Smooth muscle cell of the pulmonary artery (primary cell): ENCODE measurements around the gene CLCC1. TPM values are rescaled to one million over a fixed set of nuclear protein-coding genes. Genes with fewer than 3 reads are reported as not detected.

Source experiments
- total RNA-seq: library from RNA; depleted of rRNA; stranded (reverse); fragments of >200 nt; gene quantifications from 2 replicates; pipeline ENCODE4 v1.2.3, GENCODE V29; 2014

The CLCC1 gene, protein sequence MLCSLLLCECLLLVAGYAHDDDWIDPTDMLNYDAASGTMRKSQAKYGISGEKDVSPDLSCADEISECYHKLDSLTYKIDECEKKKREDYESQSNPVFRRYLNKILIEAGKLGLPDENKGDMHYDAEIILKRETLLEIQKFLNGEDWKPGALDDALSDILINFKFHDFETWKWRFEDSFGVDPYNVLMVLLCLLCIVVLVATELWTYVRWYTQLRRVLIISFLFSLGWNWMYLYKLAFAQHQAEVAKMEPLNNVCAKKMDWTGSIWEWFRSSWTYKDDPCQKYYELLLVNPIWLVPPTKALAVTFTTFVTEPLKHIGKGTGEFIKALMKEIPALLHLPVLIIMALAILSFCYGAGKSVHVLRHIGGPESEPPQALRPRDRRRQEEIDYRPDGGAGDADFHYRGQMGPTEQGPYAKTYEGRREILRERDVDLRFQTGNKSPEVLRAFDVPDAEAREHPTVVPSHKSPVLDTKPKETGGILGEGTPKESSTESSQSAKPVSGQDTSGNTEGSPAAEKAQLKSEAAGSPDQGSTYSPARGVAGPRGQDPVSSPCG
- total RNA-seq = 38.9 and 49.0 TPM in 2 replicates

DNA sequence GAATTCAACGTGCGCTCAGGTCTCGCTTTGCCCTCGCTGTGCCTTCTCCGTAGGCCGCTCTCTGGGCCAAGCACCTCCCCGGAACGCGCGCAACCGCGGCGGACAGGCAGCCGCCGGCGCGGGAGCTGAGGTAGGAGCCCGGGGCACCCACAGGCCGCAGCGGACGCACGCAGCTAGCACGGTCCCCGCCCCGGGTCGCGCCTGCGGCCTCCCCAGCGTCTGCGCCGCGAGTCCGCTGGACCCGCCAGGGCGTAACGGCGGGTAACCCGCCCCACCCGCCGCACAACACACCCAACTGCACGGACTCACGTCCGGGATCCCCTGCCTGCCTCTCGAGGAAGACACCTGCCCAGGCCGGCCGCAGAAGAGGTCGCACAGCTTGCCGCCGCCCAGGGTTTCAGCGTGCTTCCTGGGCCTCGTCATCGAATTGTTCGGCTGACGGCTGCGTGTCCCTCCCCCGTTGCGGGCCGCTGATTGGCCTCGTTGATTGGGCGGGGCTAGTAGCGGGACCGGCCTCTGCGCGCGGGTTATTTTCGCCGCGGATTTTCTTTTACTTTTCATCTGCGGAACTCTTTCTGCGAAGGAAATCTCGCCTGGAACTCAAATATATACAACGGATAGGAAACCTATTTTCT lies at the start of gene CLCC1:
CLCC1 (minus strand) TSS at position 433 of the 635 bp plus-strand sequence. CDS start 13,047 bp downstream, outside the sequence.

Other genes with a start within 250 kb of the CLCC1 start
- 40.9 and 53.8 TPM in 2 replicates for gene STXBP3, start 216.8 kb downstream of the CLCC1 start, total RNA-seq
- gene AKNAD1, start 106.4 kb downstream of the CLCC1 start, total RNA-seq = 0.33 TPM in 1 of 2 replicates, not detected in the other
- gene GPSM2, start 86.5 kb downstream of the CLCC1 start, total RNA-seq = 8.7 and 24.4 TPM in 2 replicates
- gene WDR47, start 78.6 kb upstream of the CLCC1 start, total RNA-seq = 20.7 and 22.1 TPM in 2 replicates
- gene TAF13, start 112.5 kb upstream of the CLCC1 start, total RNA-seq = 93.4 and 114 TPM in 2 replicates
- gene TMEM167B, start 127.3 kb upstream of the CLCC1 start, total RNA-seq = 43.0 and 55.6 TPM in 2 replicates
- gene ELAPOR1, start 150.6 kb upstream of the CLCC1 start, total RNA-seq = 0.39 and 0.59 TPM in 2 replicates